Measurements from ENCODE around the gene CDK5RAP2.

The CDK5RAP2 gene

GRCh38 chr9:120416781-120417427 lies 163.1 kb downstream of the CDK5RAP2 start:
- H3K4me2 ChIP-seq (ENCODE audit: insufficient read depth, low read length) = no peak overlapping the region
- no peaks in the 10 kb centered on the region for H3K9me3 ChIP-seq (ENCODE audit: insufficient read depth, low read length, severe bottlenecking)
- no peaks in the 10 kb centered on the region for H3K79me2 ChIP-seq (ENCODE audit: insufficient read depth, low read length)
- H3K4me1 ChIP-seq (ENCODE audit: insufficient read depth, low read length) = no peaks in the 10 kb centered on the region
- peaks cover 82% of the 10 kb centered on the region for H3K36me3 ChIP-seq (ENCODE audit: insufficient read depth, low read length)
- H3K27me3 ChIP-seq (ENCODE audit: insufficient read depth, low read length, poor library complexity) = no peaks in the 10 kb centered on the region
- no peak for TF ChIP-seq CTCF (IDR thresholded peaks at IDR 0.05; ENCODE audit: borderline replicate concordance, extremely low read depth, low read length, poor library complexity, severe bottlenecking)
- TF ChIP-seq EZH2 (IDR thresholded peaks at IDR 0.05; ENCODE audit: borderline replicate concordance, low read depth, low read length, severe bottlenecking) = no peak
- H3K9ac ChIP-seq (ENCODE audit: low read depth, low read length) = no peak overlapping the region
- H2AFZ ChIP-seq (ENCODE audit: low read depth, low read length) = no peak overlapping the region
- no peak for ATAC-seq (ENCODE audit: insufficient read depth, low read depth)
- no peaks in the 10 kb centered on the region for H4K20me1 ChIP-seq (ENCODE audit: insufficient read depth, low read length)
- DNase-seq = no peak
- H3K4me3 ChIP-seq (ENCODE audit: low read depth in 1 of 2, low read length in 2 of 2) = no peak overlapping the region
- no peak overlapping the region for H3K27ac ChIP-seq (ENCODE audit: low read length)

- no peak overlapping the region for H3K4me3 ChIP-seq (ENCODE audit: low read depth in 1 of 2, low read length in 2 of 2)
- TF ChIP-seq EZH2 (IDR thresholded peaks at IDR 0.05; ENCODE audit: borderline replicate concordance, low read depth, low read length, severe bottlenecking) = no peak
- TF ChIP-seq CTCF (IDR thresholded peaks at IDR 0.05; ENCODE audit: borderline replicate concordance, extremely low read depth, low read length, poor library complexity, severe bottlenecking) = no peak
These were observed 166.6 kb downstream of the CDK5RAP2 start for GRCh38 chr9:120413121-120414048.

GRCh38 chr9:120412425-120412951 lies 167.5 kb downstream of the CDK5RAP2 start:
- Histone ChIP-seq H3K4me1 (ENCODE audit: insufficient read depth, low read length) (no peaks in the 10 kb centered on the region), H3K79me2 (ENCODE audit: insufficient read depth, low read length) (no peaks in the 10 kb centered on the region), H3K27me3 (ENCODE audit: insufficient read depth, low read length, poor library complexity) (no peaks in the 10 kb centered on the region), H4K20me1 (ENCODE audit: insufficient read depth, low read length) (no peaks in the 10 kb centered on the region), H2AFZ (ENCODE audit: low read depth, low read length) (no peak overlapping the region), H3K4me3 (ENCODE audit: low read depth in 1 of 2, low read length in 2 of 2) (no peak overlapping the region), H3K4me2 (ENCODE audit: insufficient read depth, low read length) (no peak overlapping the region), H3K9me3 (ENCODE audit: insufficient read depth, low read length, severe bottlenecking) (no peaks in the 10 kb centered on the region), H3K9ac (ENCODE audit: low read depth, low read length) (no peak overlapping the region), H3K27ac (ENCODE audit: low read length) (no peak overlapping the region), H3K36me3 (ENCODE audit: insufficient read depth, low read length) (peaks cover 86% of the 10 kb centered on the region)
- DNase-seq (no peak), ATAC-seq (ENCODE audit: insufficient read depth, low read depth) (no peak)
- TF ChIP-seq EZH2 (IDR thresholded peaks at IDR 0.05; ENCODE audit: borderline replicate concordance, low read depth, low read length, severe bottlenecking) (no peak), CTCF (IDR thresholded peaks at IDR 0.05; ENCODE audit: borderline replicate concordance, extremely low read depth, low read length, poor library complexity, severe bottlenecking) (no peak)

More at GRCh38 chr9:120413121-120414048, 166.6 kb downstream of the CDK5RAP2 start:
- no peak overlapping the region for H3K9ac ChIP-seq (ENCODE audit: low read depth, low read length)
- H4K20me1 ChIP-seq (ENCODE audit: insufficient read depth, low read length) = no peaks in the 10 kb centered on the region
- no peaks in the 10 kb centered on the region for H3K4me1 ChIP-seq (ENCODE audit: insufficient read depth, low read length)
- H3K27ac ChIP-seq (ENCODE audit: low read length) = no peak overlapping the region
- no peak for ATAC-seq (ENCODE audit: insufficient read depth, low read depth)
- DNase-seq = no peak
- H3K36me3 ChIP-seq (ENCODE audit: insufficient read depth, low read length) = peaks cover 85% of the 10 kb centered on the region
- H3K79me2 ChIP-seq (ENCODE audit: insufficient read depth, low read length) = no peaks in the 10 kb centered on the region
- no peak overlapping the region for H2AFZ ChIP-seq (ENCODE audit: low read depth, low read length)
- H3K9me3 ChIP-seq (ENCODE audit: insufficient read depth, low read length, severe bottlenecking) = no peaks in the 10 kb centered on the region
- H3K27me3 ChIP-seq (ENCODE audit: insufficient read depth, low read length, poor library complexity) = no peaks in the 10 kb centered on the region
- no peak overlapping the region for H3K4me2 ChIP-seq (ENCODE audit: insufficient read depth, low read length)
